HG03139 (cell line): Measurements from ENCODE around the gene BAIAP2.
"Not testable (repeated sequence)": the region's sequence is repeated elsewhere in the genome, so short reads cannot be mapped to it uniquely, and the experiment has no call there.

Experiments
- ATAC-seq: cut with Tn5 transposase; IDR thresholded peaks from one replicate; pipeline ENCODE4 v1.9.1; 2021; ENCODE audit not compliant: unreplicated experiment

The BAIAP2 gene

DNA sequence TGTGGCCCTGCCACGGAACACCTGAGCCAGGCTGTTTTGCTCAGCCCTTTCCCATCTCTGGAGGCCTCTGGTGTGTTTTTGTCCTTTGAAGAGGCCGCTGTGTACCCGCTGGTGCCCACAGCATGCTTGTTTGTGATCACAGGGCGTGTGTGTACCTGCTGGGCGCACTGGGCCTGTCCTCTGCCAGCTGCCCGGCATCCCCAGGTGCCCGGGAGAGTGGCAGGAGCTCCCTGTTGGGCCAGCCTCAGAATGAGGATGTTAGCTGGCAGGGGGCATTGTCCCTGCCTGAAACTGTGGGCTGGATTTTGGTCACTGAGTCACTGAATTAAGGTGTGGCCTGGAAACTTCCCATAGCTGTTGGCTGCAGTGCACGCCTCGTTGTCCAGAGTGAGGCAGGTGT, 31.1 kb downstream of the BAIAP2 start:
- ATAC-seq: no peak

DNA sequence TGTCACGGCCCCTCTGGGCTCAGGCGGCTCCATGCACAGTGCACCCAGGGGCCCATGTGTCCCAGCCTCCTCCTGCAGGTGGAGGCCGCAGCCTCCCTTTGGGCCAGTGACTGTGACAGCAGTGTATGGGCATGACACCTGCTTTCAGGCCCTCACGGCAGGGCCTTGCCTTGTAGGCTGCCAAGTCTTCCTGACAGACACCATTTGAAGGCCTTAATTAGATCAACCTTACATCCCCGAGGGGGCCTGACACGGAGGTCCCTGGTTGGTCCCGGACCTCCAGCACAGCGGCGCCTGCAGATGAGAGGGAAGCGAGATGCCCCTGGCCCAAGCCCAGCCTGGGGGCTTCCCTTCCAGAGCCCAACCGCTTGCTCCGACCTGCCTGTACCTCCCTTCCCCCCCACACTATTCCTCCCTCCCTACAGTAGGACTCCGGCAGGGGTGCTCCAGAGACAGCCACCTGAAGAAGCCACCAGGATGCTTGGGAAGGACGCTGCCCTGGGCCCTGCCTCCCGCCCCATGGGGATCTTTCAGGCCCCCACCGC, 31.9 kb downstream of the BAIAP2 start:
- no peak for ATAC-seq

DNA sequence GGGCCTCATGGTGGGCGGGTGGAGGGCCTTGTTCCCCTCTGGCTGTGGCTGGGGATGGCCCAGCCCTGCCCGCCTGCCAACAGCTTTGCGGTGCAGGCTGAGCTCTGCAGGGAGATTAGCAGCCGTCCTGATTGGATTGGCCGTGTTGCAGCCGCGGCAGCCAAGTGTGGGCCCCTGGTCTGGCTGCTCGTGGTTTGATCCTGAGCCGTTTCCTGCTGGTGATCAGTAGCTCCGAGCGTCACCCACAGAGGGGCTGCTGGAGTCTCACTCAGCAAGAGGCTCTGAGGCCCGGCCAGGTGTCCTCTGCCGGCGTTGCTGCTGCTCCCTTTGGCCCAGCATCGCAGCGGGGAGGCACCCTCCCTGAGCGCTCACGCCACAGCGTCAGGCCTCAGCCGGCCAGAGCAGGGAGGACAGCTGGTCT, 32.5 kb downstream of the BAIAP2 start:
- ATAC-seq: no peak

DNA sequence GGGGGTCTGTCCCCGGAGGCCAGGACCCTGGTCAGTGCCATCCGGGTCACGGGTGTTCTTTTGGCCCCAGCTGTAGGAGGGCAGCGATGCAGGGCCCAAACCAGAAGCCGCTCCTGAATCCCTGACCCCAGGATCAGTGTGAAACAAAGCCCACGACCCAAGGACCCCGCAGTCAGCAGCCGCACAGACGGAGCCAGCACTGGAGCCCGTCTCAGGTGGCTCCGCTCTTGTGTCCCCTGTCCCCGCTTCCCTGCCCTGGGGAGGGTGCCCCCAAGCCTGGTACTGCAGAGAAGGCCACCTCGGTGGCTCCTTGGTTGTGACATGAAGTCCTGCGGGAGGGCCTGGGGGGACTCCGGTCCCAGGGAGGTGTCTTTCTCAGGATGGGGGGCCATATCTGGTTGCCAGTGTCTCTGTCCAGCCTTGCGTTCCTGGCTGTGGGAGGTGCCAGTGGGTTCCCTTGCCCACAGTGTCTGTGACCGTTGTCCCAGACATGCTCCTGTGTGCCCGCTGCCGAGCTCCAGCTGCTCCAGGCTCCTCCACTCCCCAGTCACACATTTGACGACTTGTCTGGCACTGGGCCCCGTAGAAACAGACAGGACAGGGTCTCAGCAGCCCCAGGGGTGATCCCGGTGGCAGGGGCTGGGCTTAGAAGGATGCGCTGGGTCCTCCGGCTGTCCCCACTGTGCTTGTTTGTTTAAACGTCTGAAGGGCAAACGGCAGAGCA, 33.6 kb downstream of the BAIAP2 start:
- no peak for ATAC-seq

DNA sequence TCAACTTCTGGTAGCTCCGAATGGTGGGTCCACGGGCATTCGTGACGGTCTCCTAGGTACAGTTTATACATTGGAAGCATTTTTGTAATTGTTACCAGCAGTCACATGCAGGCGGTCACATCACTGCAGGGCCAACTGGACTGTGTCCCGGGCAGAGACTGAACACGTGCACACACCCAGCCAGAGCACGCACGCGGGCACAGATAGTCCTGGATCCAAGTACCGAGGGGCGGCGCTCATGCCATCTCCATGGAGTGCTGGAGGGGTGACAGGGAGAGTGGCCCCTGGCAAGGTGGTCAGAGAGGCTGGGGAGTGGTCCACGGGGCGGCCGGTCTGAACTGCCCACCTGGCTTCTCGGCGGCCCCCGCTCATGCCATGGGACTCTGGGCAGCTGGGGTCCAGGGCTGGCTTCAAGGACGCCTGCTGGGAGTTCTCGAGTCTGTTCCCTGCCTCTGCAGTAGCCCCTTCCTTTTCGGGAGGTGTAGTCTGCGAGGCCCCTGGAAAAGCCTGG, 34.2 kb downstream of the BAIAP2 start:
- ATAC-seq: no peak

DNA sequence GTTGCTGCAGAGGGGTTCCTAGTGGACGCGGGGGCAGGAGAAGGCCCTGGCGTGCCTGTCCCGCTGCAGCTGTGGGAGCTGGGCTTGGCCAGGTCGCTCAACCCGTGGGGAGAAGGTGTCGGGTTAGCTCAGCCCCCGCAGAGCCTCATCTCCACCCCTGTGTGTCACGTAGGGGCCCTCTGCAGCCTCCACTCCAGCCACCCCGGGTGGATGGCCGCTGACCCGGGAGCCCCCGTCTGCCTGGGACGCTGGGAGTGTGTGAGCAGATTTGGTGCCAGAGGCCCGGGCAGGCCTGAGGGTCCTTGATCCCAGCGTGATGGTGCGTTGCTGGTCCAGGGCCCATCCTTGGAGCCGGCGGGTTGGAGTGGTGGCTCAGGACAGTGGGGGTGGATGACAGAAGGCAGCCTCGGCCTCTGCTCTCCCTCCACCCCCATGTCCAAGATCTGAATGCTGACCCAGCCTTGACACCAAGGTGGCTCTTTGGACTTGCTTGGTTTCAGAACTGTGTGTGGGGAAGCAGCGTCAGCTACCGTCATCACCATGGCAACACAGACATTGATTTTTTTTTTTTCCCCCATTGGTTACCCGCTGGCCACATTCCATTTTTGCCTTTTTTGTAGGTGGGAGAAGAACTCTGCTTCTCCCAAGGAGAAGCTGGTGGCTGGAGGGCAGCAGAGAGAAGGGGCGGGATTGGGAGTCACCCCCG, 35.7 kb downstream of the BAIAP2 start:
- ATAC-seq: no peak

DNA sequence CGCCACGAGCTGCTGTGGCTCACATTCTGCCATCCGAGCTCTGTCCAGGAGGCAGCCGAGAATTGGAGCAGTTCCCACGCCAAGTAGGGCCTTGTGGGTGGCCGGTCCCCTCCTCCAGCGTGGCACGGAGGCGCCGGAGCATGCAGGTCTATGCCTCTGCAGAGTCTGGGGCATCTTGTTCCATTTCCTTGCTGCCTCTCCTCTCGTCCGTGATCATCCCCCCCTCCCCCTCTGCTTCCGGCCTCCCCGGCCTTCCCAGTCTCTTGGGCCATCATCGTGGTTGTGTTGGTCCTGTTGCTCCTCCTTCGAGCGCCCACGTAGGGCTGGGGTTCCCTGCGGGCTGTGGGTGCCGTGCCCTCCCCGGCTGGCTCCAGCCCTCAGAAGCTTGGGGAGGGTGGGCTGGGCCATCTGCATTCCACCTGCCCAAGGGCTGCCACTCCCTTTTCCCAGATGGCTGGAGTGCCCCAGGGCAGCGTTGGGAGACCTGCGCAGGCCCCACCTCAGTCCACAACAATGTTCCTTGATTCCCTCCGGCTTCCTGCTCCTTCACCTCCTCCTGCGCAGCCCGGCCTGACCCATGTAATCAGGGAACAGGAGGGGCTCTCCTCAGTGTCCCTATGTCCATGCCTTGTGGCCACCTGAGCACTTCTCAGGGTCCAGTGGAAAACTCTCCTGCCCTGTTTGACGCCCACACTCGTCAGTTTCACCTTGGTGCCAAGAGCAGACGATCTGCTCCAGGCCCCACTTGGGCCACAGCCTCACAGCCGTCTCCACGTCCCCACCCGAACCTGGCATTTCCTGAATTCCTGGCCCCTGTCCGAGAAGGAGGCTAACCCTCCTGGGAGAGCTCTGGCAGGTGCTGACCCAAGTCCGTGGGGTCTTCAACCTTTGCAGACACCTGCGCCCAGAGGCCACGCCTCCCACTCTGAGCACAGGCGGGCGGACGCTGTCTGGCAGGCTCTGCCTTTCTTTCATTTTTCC, 37.1 kb downstream of the BAIAP2 start:
- ATAC-seq: no peak

DNA sequence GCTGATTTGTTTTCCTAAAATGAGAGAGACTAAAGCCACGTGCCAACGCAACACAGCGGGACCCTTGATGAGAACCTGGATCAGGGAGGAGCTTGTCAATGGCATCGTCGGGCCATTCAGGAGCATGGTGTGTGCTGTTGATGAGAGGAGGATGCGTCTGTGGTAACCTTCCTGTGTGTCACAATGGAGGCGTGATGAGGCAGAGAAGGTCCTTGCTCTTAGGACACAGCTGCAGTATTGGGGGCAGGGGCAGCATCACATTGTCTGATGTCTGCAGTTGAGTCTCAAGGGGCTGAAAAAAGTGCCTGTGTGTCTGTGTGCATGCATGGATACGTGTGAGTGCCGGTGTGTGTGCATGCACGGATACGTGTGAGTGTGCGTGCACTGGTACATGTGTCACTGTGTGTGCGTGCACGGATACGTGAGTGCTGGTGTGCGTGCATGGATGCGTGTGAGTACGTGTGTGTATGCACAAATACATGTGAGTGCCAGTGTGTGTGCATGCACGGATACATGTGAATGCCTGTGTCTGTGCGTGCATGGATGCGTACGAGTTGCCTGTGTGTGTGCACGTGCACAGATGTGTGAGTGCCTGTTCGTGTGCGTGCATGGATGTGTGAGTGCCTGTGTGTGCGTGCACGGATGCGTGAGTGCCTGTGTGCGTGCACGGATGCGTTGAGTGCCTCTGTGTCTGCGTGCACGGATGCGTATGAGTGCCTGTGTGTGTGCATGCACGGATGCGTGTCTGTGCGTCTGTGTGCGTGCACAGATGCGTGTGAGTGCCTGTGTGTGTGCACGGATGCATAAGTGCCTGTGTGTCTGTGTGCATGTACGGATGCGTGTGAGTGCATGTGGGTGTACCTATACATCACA, 39.3 kb downstream of the BAIAP2 start:
- no peak for ATAC-seq

DNA sequence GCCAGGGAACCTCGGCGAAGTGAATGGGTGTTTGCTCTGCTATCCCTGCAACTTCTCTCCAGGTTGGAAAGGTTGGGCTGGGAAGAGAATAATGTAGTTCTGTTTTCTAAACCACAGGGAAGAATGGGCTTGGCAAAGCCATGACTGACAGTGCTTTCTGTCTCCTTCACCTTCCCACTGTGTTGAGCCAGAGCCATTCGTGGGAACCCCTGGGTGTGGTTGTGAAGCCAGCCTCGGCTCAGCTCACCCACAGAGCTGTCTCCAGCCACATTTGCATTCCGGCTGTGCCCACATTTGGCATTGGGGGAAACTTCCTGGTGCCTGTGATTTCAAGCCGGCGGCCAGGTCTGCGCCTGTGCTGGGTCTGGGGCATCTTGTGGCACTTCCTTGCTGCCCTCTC, 39.9 kb downstream of the BAIAP2 start:
- no peak for ATAC-seq

DNA sequence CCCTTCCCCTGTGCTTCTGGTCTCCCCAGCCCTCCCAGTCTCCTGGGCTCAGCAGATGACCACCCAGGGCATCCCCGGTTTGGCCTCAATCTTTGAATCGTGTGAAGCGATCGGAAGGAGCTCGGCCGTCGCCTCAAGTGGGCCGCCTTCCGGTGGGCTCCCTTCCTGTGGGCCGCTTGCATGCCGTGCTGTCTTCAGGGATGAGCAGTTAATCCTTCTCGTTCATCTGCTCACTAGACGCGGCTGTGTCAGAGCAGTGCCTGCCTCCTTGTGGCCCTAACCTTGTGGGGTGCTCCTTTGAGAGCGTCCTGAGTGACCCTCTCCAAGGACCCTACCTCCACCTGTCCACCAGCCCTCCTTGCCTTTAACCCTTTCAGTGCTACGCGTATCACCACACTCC, 40.4 kb downstream of the BAIAP2 start:
- no peak for ATAC-seq

DNA sequence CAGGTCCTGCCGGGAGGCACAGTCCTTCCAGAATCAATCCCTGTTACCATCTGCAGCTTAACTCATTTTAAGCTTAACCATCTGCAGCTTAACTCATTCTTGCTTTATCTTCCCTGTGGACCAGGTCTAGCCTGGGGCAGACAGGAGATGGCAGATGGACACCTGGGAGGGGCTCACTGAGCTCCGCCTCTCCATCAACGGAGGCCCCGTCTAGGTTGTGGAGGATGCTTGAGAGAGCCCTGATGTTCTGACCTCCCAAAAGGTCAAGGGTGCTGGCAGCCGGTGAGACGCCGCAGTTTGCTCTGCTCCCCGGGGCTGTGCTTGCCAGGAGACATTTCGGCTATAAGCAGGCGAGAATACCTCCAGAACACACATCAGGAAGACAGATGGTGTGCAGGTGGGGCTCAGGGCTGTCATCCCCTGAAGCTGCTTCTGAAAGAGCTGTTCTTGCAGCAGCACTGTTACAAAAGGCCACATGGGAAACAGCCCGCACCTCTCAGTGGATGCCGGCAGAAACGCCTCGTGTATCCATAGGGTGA, 41.3 kb downstream of the BAIAP2 start:
- ATAC-seq: no peak

DNA sequence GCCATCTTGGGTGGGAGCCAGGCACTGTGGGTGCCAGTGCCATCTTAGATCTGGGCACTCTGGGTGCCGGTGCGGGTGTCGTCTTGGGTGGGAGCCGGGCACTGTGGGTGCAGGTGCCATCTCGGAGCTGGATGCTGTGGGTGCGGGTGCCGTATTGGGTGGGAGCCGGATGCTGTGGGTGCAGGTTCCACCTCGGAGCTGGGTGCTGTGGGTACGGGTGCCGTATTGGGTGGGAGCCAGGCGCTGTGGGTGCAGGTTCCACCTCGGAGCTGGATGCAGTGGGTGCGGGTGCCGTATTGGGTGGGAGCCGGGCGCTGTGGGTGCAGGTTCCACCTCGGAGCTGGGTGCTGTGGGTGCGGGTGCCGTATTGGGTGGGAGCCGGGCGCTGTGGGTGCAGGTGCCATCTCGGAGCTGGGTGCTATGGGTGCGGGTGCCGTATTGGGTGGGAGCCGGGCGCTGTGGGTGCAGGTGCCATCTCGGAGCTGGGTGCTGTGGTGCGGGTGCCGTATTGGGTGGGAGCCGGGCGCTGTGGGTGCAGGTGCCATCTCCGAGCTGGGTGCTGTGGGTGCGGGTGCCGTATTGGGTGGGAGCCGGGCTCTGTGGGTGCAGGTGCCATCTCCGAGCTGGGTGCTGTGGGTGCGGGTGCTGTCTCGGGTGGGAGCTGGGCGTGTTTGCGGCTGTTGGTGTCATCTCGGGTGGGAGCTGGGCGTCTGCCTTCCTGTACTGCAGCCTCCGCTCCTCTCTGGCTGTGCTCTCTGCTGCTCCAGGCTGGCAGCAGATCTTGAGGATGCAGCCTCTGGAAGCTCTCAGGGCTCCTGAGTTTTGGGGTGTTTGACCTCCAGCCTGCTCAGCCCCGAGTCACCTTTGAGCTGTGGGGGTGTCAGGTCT, 43.3 kb downstream of the BAIAP2 start:
- not testable (repeated sequence) for ATAC-seq

DNA sequence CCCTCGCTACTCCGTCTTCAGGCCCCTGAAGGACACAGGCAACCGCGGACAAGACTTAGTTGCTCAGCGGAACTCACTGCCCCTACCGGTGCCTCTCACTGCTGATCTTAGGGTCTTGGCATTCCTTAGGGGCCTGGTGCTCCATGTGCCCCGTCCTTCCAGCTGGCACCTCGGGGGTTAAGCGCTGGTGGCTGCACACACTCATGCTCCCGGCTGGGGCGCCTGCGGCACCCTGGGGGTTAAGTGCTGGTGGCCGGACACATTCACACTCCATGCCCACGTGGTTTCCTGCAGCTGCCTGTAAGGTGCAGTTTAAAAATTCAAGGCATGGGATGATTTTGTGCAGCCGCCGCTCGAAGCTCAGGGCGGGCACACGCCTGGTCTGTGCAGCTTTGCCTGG, 45.1 kb downstream of the BAIAP2 start:
- no peak for ATAC-seq

DNA sequence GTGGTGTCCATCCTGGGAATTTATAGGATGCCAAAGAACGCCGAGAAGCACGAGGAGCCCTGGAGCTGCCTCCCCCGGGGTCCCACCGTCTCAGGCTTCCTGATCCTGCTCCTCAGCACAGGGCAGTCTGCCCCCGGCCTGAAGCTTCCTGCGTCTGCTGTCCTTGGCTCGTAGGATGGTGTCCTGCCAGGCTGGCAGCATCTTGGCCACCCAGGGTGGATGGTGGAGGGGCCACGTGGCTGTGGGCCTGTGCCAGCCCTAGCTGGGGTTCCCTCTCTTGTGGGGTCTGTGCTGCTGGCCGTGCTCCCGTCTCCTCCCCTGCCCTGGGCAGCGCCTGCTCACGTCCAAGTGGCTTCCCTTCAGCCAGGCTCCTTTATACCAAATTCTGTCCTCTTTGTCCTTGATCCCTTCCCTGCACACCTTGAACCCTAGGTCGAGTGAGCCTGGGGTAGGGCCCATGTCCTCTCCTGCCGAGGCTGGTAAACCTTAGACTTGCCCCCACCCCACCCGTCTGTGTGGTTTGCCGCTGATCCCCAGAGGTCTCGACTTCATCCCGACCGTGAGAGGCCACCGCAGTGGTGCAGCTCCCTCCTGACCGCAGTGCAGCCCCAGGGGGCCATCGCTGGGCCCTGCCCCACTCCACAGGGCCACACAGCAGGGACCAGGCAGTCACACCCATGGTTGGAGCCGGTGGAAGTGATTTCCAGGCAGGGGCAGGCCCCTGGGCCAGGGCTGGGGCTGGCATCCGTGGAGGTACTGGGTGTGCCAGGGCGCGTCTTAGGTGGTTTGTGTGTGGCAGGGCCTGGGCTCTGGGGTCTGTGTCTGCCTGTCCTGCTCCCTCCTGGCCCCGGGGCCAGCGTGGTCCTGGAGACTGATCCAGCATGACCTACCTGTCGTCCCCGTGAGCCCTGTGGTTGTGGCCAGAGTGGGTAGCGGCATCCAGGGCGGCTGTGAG, 46.5 kb downstream of the BAIAP2 start:
- no peak for ATAC-seq

DNA sequence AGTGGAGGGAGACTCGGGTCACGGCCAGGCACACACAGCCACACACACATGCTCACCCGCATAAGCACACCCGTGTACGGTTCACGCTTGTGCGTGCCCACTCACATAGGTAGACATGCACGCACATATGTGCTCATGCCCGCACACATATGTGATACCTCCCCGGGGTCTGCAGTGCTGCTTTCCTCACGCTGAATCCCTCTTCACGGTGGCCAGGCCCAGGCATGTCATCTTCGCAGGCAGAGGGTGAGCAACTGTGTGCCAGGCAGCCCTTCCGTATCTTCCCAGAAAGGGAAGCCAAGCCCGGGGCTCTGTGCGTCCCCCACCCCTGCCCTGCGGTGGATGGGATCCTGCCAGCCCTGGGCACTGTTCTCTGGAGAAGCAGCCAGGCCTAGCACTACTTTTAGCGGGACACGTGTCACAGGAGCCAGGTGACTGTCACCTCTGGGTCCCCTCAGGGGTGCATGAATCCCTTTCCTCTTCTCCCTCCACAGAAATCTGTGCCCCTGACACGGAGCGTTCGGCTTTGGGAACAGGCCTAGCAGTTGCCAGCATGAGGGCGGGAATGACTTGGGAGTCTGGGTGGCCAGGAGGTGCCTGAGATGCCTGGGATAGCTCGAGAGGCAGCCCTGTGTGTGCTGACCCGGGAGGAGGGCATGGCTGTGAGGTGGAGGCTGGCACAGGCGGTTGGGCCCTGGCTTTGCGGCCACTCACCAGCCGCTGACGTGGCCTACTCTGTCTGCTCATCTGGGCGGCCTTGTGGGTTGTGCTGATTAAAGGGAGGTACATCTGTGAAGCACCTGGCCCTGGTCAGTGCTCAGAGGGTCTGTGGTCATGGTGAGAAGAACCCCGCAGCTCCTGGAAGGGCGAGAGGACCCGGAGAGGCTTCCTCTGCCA, 47.5 kb downstream of the BAIAP2 start:
- ATAC-seq: no peak

DNA sequence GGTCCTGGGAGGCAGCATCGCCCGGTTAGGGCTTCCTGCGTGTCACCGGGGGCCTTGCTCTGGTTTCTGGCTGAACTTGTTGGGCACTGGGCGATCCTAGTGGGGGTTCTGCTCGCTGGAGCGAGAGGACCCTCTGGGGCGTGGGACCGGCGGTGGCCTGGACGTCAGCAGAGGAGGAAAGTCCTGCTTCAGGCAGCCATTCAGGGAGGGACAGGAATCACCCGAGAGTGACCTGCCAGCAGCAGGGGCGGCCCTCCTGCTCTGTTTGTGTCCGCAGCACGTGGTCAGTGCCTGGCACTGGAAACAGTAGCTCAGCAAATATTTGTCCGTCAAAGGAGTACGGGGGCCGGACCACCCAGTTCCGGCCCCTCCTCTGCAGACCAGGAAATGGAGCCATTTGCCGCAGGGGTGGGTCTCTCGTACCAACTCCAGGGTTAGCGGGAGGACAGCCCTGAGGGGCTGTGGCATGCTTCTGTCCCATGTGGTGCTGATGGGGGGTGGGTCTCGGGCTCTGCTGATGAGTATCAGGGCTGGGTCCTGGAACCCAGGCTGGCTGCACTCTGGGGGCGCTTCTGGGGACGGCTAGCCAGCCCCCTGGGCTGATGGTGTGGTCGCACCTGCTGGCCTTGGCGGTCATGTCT, 48.3 kb downstream of the BAIAP2 start:
- ATAC-seq: no peak
